GM12873 (cell line): Measurements from ENCODE around the gene NEO1.
A peak's percentile ranks its signal among the peaks of the same experiment; 100 is the strongest.

Experiments used
- TF ChIP-seq, protein P1 (sequence below): IDR thresholded peaks from 2 replicates; pipeline ENCODE4 v1.5.1; 2012; ENCODE audit warnings: low read depth, mild to moderate bottlenecking, moderate library complexity, low read length, control low read depth; ENCODE audit not compliant: insufficient read depth; ENCODE audit errors: missing control alignments

NEO1 gene

DNA sequence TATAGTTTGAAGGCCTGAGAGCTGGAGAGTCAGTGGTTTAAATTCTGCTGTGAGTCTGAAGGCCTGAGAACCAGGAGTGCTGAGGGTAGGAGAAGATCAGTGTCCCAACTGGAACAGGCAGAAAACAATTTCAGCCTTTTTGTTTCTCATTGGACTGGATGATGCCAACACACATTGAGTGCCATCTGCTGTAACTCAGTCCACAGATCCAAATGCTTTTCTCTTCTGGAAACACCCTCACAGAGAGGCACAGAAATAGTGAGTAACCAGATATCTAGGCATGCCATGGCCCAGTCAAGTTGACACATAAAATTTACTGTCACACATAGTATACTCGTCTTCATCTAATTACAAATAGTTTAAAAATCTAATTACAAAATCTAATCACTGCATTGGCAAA is 100.8 kb downstream of the NEO1 start:
- TF ChIP-seq, protein P1, sequence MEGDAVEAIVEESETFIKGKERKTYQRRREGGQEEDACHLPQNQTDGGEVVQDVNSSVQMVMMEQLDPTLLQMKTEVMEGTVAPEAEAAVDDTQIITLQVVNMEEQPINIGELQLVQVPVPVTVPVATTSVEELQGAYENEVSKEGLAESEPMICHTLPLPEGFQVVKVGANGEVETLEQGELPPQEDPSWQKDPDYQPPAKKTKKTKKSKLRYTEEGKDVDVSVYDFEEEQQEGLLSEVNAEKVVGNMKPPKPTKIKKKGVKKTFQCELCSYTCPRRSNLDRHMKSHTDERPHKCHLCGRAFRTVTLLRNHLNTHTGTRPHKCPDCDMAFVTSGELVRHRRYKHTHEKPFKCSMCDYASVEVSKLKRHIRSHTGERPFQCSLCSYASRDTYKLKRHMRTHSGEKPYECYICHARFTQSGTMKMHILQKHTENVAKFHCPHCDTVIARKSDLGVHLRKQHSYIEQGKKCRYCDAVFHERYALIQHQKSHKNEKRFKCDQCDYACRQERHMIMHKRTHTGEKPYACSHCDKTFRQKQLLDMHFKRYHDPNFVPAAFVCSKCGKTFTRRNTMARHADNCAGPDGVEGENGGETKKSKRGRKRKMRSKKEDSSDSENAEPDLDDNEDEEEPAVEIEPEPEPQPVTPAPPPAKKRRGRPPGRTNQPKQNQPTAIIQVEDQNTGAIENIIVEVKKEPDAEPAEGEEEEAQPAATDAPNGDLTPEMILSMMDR = no peak

DNA sequence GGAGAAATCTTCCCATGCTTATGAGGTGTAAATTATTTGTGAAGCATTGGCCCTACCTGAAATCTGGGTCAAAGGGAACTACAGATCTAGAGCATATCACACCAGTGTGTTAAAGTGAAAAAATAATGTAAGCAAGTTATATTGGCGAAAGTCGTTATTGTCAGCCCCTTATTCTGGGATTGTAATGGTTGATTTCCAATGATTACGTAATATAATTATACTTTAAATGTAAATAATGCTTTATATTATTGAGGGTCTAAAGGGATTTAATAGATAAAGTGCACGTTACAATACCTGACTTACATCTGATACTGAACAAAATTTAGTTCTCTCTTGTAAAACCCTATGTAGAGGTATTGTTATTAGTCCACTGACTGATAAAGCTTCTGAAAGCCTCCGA is 101.2 kb downstream of the NEO1 start:
- TF ChIP-seq, protein P1 = no peak

DNA sequence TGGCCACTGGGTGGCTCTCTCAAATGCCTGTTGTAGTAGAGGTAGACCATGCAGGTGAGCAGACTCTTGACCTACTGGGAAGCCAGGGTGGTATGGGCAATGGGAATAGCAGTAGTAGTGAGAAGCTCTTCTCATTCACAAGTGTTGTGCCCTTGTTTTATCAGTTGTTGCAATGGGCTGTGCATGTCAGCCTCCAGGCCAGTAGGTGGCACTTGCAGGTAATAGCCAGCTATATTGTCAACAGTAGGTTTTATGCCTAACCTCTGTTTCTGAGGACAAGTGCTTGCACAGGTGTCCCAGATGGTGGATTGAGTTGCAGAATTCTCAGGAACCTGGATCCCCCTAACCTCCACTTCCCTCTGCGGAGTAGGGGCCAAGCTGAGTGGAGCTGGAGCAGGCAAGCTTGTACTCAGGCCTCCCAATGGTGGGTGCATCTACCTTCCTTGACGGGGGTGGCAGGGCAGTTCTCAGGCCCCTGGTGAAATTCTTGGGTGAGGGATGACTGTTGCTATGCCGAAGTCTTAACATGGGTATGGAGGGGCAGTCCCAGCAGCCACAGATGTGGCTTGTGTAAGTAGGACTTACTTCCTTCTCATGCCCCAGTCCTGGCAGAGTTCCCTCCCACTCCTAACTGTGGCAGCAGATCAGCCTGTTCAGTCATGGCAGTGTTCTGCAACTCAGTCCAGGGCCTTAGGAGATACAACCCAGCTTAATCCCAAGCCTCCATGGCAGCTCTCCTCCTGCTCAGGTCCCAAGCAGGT is 104.3 kb downstream of the NEO1 start:
- TF ChIP-seq, protein P1 = peak; percentile 55

DNA sequence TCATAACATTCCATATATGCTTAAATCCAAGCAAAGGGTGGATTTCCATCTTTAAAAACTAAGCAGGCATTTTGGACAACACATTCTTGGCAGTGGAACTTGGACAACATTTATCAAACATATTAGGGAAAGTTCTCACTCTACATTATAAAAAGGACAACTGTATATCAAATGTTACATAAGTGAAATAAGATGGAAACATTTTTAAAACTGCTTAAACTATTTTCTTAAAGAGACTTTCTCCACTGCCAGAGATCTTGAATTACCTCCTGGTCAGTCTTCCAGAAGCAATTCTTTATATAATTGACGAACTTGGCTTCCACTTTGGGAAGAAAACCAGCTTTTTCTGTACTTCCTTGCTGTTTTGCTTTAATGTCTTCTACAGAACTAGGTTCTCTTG is 109.3 kb downstream of the NEO1 start:
- TF ChIP-seq, protein P1 = no peak

DNA sequence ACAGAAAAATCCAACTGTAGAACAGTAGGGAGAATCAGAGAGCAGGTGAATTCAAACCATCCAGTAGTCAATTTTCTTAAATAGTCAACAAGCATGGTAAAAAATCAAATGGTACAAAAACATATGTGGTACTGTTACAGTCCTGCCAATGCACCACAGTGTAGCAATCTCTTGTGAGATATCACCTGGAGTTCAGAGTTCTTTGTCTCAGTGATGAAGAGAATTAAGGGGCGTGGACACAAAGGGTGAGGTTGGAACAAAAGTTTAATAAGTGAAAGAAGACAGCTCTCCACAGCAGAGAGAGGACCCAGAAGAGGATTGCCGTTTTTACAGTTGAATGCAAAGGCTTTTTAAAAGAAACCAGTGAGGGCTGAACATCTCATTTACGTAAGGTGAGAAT is 113.2 kb downstream of the NEO1 start:
- TF ChIP-seq, protein P1 = no peak

DNA sequence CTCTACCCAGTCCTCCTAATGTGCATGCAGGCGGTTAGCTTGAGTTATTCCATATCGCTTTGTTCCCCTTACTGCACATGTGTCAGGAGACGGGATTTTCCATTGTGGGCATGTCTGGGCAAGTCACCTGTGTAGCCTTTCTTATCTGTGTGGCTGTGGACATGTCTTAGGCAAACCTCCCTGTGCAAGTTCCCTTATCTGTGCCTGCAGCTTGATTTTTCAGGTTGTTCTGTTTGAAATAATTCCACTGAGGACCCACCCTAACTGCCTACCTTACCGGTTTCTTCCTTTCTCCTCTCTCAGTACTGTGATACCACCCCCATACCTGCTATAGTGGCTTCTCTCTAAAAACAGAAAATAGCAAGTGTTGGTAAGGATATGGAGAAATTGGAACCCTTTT is 113.6 kb downstream of the NEO1 start:
- TF ChIP-seq, protein P1 = no peak

DNA sequence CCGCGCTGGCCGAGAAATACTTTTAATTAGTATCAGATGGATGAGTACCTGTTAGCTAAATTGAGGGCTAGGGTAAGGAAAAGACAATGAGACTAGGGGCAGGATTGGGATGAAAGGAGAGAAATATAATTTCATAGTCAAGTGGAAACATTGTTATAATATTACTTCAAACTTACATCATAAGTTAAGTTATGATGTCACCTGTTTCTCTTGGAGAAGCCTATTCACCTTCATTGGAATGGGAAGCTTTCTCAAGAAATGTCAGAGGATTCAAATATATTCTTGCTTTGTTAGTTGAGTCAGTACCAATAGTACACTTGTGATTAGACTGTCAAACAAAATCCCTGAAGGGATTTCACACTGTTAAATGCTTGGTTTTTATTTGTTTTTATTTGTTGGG is 116.2 kb downstream of the NEO1 start:
- TF ChIP-seq, protein P1 = no peak
